ENCODE data around the gene MLF2.
"Not testable (repeated sequence)": the region's sequence is repeated elsewhere in the genome, so short reads cannot be mapped to it uniquely, and the experiment has no call there.

The MLF2 gene

GRCh38 chr12:6742834-6743233, 10.1 kb downstream of the MLF2 start:
- TF ChIP-seq BACH2 (CRISPR knock-in tag; IDR thresholded peaks at IDR 0.05; ENCODE audit: borderline replicate concordance), result no peak
- no peak for TF ChIP-seq SNAI2 (CRISPR knock-in tag; IDR thresholded peaks at IDR 0.05)
- TF ChIP-seq OSR1 (CRISPR knock-in tag; IDR thresholded peaks at IDR 0.05), result no peak
- no peak for TF ChIP-seq CSDC2 (CRISPR knock-in tag; IDR thresholded peaks at IDR 0.05)
- TF ChIP-seq, protein P1, sequence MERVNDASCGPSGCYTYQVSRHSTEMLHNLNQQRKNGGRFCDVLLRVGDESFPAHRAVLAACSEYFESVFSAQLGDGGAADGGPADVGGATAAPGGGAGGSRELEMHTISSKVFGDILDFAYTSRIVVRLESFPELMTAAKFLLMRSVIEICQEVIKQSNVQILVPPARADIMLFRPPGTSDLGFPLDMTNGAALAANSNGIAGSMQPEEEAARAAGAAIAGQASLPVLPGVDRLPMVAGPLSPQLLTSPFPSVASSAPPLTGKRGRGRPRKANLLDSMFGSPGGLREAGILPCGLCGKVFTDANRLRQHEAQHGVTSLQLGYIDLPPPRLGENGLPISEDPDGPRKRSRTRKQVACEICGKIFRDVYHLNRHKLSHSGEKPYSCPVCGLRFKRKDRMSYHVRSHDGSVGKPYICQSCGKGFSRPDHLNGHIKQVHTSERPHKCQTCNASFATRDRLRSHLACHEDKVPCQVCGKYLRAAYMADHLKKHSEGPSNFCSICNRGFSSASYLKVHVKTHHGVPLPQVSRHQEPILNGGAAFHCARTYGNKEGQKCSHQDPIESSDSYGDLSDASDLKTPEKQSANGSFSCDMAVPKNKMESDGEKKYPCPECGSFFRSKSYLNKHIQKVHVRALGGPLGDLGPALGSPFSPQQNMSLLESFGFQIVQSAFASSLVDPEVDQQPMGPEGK (CRISPR knock-in tag; IDR thresholded peaks at IDR 0.05; ENCODE audit: borderline replicate concordance), result no peak
- TF ChIP-seq ISL1 (CRISPR knock-in tag; IDR thresholded peaks at IDR 0.05), result no peak
- TF ChIP-seq ARNTL (CRISPR knock-in tag; IDR thresholded peaks at IDR 0.05; ENCODE audit: borderline replicate concordance, low read depth), result no peak
- TF ChIP-seq ZNF70 (CRISPR knock-in tag; IDR thresholded peaks at IDR 0.05), result no peak
- no peak for TF ChIP-seq ZNF8 (CRISPR knock-in tag; IDR thresholded peaks at IDR 0.05)
- no peak for TF ChIP-seq GLIS3 (CRISPR knock-in tag; IDR thresholded peaks at IDR 0.05)
- no peak for TF ChIP-seq TCF4 (CRISPR knock-in tag; IDR thresholded peaks at IDR 0.05; ENCODE audit: borderline replicate concordance)
- TF ChIP-seq ZC3H10 (CRISPR knock-in tag; IDR thresholded peaks at IDR 0.05), result no peak
- TF ChIP-seq RARB (CRISPR knock-in tag; IDR thresholded peaks at IDR 0.05), result no peak
- no peak for TF ChIP-seq PPARA (CRISPR knock-in tag; IDR thresholded peaks at IDR 0.05; ENCODE audit: borderline replicate concordance)
- TF ChIP-seq ZFP30 (CRISPR knock-in tag; IDR thresholded peaks at IDR 0.05), result no peak
- no peak for ATAC-seq

DNA sequence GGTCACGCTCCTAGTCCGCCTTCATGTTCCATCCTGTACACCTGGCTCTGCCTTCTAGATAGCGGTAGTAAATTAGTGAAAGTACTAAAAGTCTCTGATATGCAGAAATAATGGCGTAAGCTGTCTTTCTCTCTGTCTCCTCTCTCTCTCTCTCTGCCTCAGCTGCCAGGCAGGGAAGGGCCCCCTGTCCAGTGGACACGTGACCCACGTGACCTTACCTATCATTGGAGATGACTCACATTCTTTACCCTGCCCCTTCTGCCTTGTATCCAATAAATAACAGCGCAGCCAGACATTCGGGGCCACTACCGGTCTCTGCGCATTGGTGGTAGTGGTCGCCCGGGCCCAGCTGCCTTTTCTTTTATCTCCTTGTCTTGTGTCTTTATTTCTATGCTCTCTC, 10.9 kb downstream of the MLF2 start:
- ATAC-seq, result not testable (repeated sequence)

DNA sequence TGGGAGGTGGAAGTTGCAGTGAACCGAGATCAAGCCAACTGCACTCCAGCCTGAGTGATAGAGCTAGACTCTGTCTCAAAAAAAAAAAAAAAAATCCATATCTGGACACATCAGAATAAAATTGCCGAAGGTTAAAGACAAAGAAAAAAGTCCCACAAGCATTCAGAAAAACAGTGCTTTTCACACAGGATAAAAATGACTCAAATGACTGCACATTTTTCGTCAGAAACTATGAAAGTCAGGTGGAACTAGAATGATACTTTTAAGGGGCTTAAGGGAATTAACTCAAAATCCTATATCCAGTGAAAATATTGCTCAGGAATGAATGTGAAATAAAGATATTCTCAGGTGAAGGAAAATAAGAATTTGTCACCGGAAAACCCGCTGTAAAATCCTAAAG, 16.2 kb downstream of the MLF2 start:
- ATAC-seq, result no peak
- TF ChIP-seq, protein P1 (CRISPR knock-in tag; IDR thresholded peaks at IDR 0.05; ENCODE audit: borderline replicate concordance), result no peak
- no peak for TF ChIP-seq ZNF565 (CRISPR knock-in tag; conservative IDR thresholded peaks at IDR 0.05; ENCODE audit: low read depth)

GRCh38 chr12:6735448-6736191, 17.3 kb downstream of the MLF2 start:
- ATAC-seq, result peak; percentile 98

DNA sequence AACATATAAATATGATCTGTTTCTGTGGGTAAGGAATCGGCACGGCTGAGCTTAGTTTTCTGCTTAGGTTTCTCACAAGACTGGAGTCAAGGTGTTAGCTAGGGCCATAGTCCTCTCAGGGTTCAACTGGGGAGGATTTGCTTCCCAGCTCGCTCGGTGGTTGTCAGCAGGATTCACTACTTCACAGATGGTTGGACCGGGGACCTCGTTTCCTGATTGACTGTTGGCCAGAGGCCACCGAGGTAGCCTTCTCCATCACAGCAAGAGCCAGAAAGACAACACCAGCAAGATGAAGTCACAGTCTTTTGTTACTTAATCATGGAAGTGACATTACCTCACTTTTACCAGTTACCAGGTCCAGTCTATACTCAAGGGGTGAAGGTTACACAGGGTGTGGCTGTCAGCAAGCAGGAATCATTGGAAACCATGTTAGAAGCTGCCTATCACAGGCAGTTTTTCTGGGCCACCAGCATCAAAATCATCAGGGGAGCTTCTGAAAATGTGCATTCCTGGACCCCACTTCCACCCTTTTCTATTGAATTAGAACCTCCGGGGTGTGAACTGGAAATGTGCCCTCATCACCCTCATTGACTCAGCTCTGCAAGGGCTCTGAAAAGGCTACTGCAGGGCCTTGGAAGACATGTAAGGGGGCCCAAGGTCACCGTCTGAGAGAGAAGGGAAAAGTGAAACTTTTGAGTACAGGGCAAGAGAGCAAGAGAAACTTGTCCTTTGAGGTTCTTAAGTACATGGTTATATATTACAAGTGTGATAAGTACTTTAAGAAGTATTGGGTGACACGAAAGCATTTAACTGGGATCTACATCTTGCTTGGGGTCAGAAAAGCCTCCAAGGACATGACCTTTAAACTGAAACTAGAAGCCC, 18.2 kb downstream of the MLF2 start:
- TF ChIP-seq GLIS3 (CRISPR knock-in tag; IDR thresholded peaks at IDR 0.05), result no peak
- no peak for TF ChIP-seq ESRRG (CRISPR knock-in tag; IDR thresholded peaks at IDR 0.05)
- no peak for TF ChIP-seq POU6F1 (CRISPR knock-in tag; IDR thresholded peaks at IDR 0.05; ENCODE audit: borderline replicate concordance, low read depth)
- TF ChIP-seq ZNF70 (CRISPR knock-in tag; IDR thresholded peaks at IDR 0.05), result no peak
- no peak for TF ChIP-seq SNAI2 (CRISPR knock-in tag; IDR thresholded peaks at IDR 0.05)
- no peak for TF ChIP-seq TCF4 (CRISPR knock-in tag; IDR thresholded peaks at IDR 0.05; ENCODE audit: borderline replicate concordance)
- no peak for TF ChIP-seq BACH2 (CRISPR knock-in tag; IDR thresholded peaks at IDR 0.05; ENCODE audit: borderline replicate concordance)

More at GRCh38 chr12:6735448-6736191, 17.3 kb downstream of the MLF2 start:
- TF ChIP-seq, protein P1 (CRISPR knock-in tag; IDR thresholded peaks at IDR 0.05; ENCODE audit: borderline replicate concordance), result no peak
- TF ChIP-seq GLIS3 (CRISPR knock-in tag; IDR thresholded peaks at IDR 0.05), result no peak

More for the DNA sequence above, 18.2 kb downstream of the MLF2 start:
- peak; percentile 9; the same call in 1 of the 3 replicates for ATAC-seq
